ENCODE data around the gene C1QTNF5. TPM values are rescaled to one million over a fixed set of nuclear protein-coding genes. Genes with fewer than 3 reads are reported as not detected.

C1QTNF5 gene
- total and polyA plus RNA-seq, 2 donors from 2014 or later = 40.4 to 42.8 TPM

DNA sequence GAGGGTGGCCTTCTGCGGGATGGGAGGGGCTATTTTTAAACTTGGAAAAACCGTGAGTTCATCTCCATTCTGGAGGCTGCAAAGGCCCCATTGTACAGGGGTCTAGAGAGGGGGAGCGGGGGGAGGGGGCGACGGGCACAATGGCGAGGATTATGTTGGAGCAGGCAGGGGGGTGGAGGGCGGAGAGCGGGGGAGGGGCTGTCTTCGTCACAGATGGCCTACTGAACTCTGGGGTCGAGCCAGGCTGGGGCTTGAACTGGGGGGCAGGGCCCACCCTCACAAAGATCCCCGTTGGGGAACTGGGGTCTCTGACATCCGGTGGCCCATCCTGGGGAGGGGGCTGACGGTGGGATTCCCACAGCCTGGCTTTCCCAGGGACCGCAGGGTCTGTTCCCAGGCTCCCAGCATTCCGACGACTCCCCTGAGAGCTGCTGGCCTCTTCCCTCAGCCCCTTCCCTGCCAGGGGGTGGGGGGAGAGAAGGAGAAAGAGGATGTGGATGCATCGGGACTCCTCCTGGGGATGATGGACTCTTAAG, 20.4 kb downstream of the C1QTNF5 start:
- intact Hi-C loops (cut with DNase I) = no loop called here
- Histone ChIP-seq H3K4me3 (ENCODE audit: low read length in 3 of 3) (peak overlapping the region in 1 of 3 donors; percentile 60), H3K9me3 (ENCODE audit: control insufficient read depth in 2 of 3, insufficient read depth in 1 of 3, low read length in 3 of 3) (no peaks in the 10 kb centered on the region), H3K27ac (ENCODE audit: low read depth in 2 of 2, low read length in 2 of 2) (peak overlapping the region; percentile 63 to 78), H3K9ac (ENCODE audit: low read length in 3 of 3) (peak overlapping the region in 1 of 3 donors; percentile 51), H3K4me1 (ENCODE audit: control insufficient read depth in 2 of 3, insufficient read depth in 2 of 3, low read depth in 1 of 3, low read length in 3 of 3) (peaks cover 0 to 24% (median 9%) of the 10 kb centered on the region in 3 donors), H3K27me3 (ENCODE audit: control insufficient read depth, insufficient read depth, low read length) (no peaks in the 10 kb centered on the region), H3K36me3 (ENCODE audit: control insufficient read depth in 2 of 3, insufficient read depth in 3 of 3, low read length in 3 of 3) (no peaks in the 10 kb centered on the region)
- FAIRE-seq = no peak
- DNase-seq = peak; percentile 53 to 83 (median 81)
- TF ChIP-seq, protein P1, sequence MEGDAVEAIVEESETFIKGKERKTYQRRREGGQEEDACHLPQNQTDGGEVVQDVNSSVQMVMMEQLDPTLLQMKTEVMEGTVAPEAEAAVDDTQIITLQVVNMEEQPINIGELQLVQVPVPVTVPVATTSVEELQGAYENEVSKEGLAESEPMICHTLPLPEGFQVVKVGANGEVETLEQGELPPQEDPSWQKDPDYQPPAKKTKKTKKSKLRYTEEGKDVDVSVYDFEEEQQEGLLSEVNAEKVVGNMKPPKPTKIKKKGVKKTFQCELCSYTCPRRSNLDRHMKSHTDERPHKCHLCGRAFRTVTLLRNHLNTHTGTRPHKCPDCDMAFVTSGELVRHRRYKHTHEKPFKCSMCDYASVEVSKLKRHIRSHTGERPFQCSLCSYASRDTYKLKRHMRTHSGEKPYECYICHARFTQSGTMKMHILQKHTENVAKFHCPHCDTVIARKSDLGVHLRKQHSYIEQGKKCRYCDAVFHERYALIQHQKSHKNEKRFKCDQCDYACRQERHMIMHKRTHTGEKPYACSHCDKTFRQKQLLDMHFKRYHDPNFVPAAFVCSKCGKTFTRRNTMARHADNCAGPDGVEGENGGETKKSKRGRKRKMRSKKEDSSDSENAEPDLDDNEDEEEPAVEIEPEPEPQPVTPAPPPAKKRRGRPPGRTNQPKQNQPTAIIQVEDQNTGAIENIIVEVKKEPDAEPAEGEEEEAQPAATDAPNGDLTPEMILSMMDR (IDR thresholded peaks at IDR 0.05; ENCODE audit: borderline replicate concordance, extremely low read depth, insufficient read depth) = no peak

DNA sequence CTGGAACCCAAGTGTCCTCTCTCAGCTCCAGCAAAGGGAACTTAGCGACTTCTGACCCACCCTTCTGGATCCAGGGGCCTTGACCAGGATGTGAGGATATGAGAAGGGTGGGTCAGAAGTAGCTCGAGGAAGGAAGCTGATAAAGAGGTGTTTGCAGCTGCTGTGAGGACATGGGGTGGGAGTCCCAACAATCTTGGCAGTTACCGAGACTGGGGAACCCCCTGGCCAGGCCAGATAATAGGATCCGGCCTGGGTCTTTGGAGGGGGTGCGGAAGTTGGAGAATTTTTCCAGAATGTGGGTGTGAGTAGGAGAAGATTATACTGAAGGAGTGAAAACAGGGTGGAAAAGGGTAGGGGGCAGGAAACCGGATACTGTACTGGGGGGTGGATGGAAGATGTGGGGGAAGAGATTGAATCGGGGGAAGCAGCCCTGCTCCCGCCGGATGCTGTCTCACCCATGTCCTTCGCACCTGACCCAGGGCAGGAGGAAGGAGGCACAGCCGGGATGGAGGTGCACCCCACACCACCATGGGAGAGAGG, 20.9 kb downstream of the C1QTNF5 start:
- Histone ChIP-seq H3K4me3 (ENCODE audit: low read length in 3 of 3) (no peak overlapping the region), H3K27ac (ENCODE audit: low read depth in 2 of 2, low read length in 2 of 2) (peak overlapping the region; percentile 63 to 78), H3K4me1 (ENCODE audit: control insufficient read depth in 2 of 3, insufficient read depth in 2 of 3, low read depth in 1 of 3, low read length in 3 of 3) (peaks cover 0 to 27% (median 9%) of the 10 kb centered on the region in 3 donors), H3K36me3 (ENCODE audit: control insufficient read depth in 2 of 3, insufficient read depth in 3 of 3, low read length in 3 of 3) (no peaks in the 10 kb centered on the region), H3K27me3 (ENCODE audit: control insufficient read depth, insufficient read depth, low read length) (no peaks in the 10 kb centered on the region), H3K9ac (ENCODE audit: low read length in 3 of 3) (no peak overlapping the region), H3K9me3 (ENCODE audit: control insufficient read depth in 2 of 3, insufficient read depth in 1 of 3, low read length in 3 of 3) (no peaks in the 10 kb centered on the region)
- intact Hi-C loops (cut with DNase I) = no loop called here
- FAIRE-seq (no peak), DNase-seq (peak in 1 of 5 donors; percentile 71)
- TF ChIP-seq, protein P1 (IDR thresholded peaks at IDR 0.05; ENCODE audit: borderline replicate concordance, extremely low read depth, insufficient read depth) = no peak

DNA sequence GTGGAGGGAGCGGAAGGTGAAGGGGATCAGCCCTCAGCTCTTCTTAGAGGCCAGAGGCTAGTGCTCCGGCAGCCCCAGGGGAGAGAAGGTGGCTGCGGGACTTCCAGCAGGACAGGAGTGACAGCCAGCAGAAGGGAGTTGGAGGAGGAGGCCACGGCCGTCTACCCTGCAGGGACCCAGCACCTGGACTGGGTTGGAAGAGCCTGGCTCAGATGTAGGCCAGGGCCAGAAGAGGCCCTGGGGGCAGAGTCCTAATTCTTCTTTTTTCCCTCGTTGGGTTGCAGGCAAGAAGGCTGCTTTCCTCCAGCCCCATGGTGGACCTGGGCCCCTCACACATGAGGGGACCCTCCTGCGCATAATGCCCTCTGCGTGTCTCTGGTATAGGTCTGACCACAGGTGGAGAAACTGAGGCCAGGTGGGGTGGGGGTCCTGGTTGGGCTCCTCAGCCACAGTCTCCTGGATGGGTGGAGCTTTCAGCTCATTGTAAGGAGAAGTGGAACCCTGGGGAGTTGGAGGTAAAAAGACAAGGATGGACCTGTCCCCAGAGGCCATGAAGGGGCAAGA, 21.5 kb downstream of the C1QTNF5 start:
- Histone ChIP-seq H3K27me3 (ENCODE audit: control insufficient read depth, insufficient read depth, low read length) (no peaks in the 10 kb centered on the region), H3K9me3 (ENCODE audit: control insufficient read depth in 2 of 3, insufficient read depth in 1 of 3, low read length in 3 of 3) (no peaks in the 10 kb centered on the region), H3K36me3 (ENCODE audit: control insufficient read depth in 2 of 3, insufficient read depth in 3 of 3, low read length in 3 of 3) (no peaks in the 10 kb centered on the region), H3K4me3 (ENCODE audit: low read length in 3 of 3) (no peak overlapping the region), H3K27ac (ENCODE audit: low read depth in 2 of 2, low read length in 2 of 2) (peak overlapping the region; percentile 57 to 78), H3K9ac (ENCODE audit: low read length in 3 of 3) (no peak overlapping the region), H3K4me1 (ENCODE audit: control insufficient read depth in 2 of 3, insufficient read depth in 2 of 3, low read depth in 1 of 3, low read length in 3 of 3) (peaks cover 0 to 28% (median 9%) of the 10 kb centered on the region in 3 donors)
- DNase-seq (peak in 1 of 5 donors; percentile 56), FAIRE-seq (no peak)
- intact Hi-C loops (cut with DNase I) = no loop called here
- TF ChIP-seq, protein P1 (IDR thresholded peaks at IDR 0.05; ENCODE audit: borderline replicate concordance, extremely low read depth, insufficient read depth) = no peak
